Measurements from ENCODE around the gene NUP58.

NUP58 gene

DNA sequence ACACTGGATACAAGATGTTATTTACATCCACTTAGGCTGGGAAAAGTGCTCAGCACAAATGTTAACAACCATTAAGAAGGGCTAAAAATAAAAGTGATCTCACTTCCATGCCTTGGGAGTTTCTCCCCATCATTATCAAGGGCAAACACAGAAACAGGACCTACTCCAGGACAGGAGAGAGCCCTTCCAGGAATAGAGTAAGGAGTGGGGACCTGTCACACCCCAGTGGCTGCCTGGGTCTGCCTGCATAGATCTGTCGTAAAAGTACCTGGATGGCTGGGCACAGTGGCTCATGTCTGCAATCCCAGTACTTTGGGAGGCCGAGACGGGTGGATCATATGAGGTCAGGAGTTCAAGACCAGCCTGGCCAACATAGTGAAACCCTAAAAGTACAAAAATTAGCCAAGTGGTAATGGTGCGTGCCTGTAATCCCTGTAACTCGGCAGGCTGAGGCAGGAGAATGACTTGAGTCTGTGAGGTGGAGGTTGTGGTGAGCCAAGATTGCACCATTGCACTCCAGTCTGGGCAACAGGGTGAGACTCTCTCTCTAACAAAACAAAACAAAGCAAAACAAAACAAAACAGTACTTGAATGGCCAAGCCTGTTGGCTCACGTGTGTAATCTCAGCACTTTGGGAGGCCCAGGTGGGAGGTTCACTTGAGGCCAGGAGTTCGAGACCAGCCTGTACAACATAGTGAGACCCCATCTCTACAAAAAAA is 76.0 kb downstream of the NUP58 start:
- no peak for DNase-seq (ENCODE audit: low read depth)

DNA sequence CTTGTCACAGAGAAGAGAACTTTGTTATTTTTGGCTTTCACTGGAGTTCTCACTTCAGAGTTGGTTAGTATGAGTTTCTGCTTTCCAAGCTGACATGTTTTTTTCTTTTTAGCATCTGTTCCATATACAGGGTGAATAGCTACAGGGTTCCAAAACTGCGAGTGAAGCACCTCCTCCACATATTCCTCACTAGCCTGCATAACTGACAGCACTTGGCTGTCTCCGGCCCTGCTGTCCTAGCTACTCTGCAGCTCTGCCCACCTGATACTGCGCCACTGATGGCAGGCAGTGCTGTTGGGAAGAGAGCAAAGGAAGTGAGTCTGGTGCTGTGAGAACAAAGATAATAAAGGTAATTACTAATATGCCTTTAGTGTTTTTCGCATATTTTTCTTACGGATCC is 77.1 kb downstream of the NUP58 start:
- no peak for DNase-seq (ENCODE audit: low read depth)

DNA sequence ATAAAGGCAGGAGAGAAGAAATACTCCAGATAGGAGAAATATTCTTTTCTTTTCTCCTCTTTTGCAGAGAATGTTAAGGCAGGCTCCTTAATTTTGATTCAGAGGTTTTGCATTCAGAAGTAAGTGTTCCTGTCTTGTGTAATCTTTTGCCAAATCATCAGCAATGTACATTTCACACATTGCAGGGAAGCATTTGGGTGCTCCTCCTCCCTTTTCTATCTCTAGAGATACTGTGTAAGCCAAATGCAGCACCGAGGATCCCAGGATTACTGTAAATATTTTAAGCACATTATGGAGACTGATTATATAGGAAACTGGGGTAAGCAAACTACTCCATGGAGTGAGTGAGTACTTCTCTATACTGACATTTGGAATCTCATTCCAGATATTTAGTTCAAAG is 77.6 kb downstream of the NUP58 start:
- no peak for DNase-seq (ENCODE audit: low read depth)

DNA sequence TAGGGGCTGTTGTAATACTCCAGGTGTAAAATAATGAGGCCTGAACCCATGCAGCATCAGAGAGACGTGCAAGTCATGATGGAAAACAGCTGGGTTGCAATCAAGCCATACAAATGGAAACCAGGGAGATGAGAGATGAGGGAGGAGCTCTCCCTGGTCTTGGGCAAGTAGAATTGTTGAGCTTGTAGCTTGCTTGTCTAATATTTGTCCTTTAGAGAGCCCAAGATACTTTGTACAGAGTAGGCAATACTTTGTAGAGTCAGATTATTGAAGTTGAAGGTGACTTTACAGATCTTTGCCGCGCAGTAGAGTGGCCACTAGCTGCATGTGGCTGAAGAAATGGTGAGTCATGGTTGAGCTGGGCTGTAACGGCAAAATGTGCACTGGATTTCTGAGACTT is 78.7 kb downstream of the NUP58 start:
- no peak for DNase-seq (ENCODE audit: low read depth)

DNA sequence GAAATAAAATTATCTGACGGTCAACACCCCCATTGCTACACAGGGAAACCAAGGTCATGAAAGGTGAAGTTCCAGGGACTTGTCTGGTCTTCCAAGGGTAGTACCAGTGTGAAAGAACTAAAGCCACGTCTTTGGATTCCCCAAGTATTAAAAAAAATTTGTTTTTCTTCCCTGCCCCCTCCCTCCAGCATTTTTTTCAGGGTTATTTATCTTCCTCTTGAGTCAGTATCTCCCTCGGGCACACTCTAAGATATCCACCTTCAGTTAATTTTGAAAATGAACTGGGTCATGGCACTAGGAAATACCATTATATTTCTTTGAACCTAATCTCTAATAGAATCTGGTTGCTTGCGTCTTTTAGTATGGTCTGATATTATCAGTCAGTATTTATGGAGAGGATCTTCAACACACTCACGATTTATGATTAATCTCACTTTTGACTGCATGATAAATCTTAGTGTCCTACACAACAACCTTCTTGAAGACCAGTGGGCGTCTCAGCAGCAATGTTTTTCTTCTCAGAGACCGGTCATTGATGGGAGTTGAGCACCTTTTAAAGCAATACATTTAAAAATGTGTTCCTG is 79.4 kb downstream of the NUP58 start:
- DNase-seq (ENCODE audit: low read depth) = no peak

DNA sequence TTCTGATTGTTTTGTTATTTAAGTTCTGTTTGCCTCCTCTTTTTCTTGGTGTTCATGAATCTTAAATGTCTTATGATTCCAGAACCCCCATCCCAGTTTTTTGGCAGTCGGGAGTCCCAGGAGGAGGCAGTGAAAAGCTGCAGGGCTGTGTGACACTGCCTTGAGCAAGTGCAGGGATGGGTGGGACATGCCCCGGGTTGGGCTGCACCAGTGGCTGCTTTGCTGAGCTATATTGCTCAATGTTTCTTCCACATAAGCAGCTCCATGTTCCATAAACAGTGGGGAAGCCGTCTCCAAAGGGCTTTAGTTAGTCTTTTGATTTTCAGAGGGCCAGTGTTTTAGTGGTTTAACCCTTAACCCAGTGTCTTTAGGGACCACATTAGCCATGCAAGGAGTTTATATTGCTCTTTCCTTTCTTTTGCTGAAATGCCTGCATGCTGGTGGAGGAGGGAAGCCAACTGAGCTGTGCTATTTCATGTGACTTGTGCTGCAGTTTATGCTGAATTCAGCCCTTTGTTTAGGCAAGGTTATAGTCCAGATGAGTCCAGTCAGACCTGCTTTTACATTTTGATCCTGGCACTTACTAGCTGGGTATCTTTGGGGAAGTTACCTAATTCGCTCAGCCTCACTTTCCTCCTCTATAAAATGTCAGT is 83.5 kb downstream of the NUP58 start:
- DNase-seq (ENCODE audit: low read depth) = no peak

DNA sequence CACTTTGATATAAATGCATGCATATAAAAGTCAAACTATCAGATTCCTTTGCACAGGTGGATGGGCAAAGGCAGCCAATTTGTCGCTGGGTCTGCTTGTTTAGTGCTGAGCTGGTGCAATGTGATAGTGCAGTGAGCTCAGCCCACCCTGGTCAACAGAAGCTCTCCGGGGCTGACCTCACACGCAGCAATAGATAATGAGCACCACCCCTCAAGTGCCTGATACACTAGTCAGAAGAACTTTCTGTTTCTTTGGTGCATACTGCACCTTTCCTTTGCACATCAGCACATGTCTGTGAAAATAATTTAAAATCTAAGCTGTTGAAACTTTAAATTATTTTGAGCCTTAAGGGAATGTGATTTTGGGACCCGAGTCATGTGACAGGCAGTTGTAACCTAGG is 90.5 kb downstream of the NUP58 start:
- no peak for DNase-seq (ENCODE audit: low read depth)

All from activated T-helper 1 cell treated with Interleukin-2 at 50 U/mL for 16 hours (primary cell).